Liver (tissue), 9 donors: ENCODE results near the gene BTAF1. TPM values are rescaled to one million over a fixed set of nuclear protein-coding genes. Genes with fewer than 3 reads are reported as not detected.

Experiments
- DNase-seq: peaks from one replicate; pipeline ENCODE4 v3.0.0-alpha.2; 2017; ENCODE audit warnings: low spot score
- H3K27ac ChIP-seq, 2 donors: one replicate each; pipeline ENCODE4 v1.7.0; 2013; ENCODE audit warnings: inconsistent platforms in 2 of 2, low read length in 2 of 2, control low read depth in 1 of 2, low read depth in 1 of 2, mild to moderate bottlenecking in 1 of 2
- H3K27me3 ChIP-seq, 4 donors: one replicate each; pipeline versions ENCODE4 v1.6.1 to v1.7.0; 2013; ENCODE audit warnings: low read length in 3 of 4, inconsistent platforms in 1 of 4, mild to moderate bottlenecking in 1 of 4, moderate library complexity in 1 of 4; ENCODE audit not compliant: control insufficient read depth in 4 of 4, insufficient read depth in 4 of 4
- H3K36me3 ChIP-seq, 4 donors: one replicate each; pipeline versions ENCODE4 v1.6.1 to v1.7.0; 2013; ENCODE audit warnings: low read length in 3 of 4, mild to moderate bottlenecking in 3 of 4, low read depth in 1 of 4, moderate library complexity in 1 of 4; ENCODE audit not compliant: control insufficient read depth in 4 of 4, insufficient read depth in 3 of 4
- H3K4me1 ChIP-seq, 4 donors: one replicate each; pipeline versions ENCODE4 v1.6.1 to v1.7.0; 2013; ENCODE audit warnings: low read length in 3 of 4, mild to moderate bottlenecking in 3 of 4, moderate library complexity in 1 of 4; ENCODE audit not compliant: control insufficient read depth in 4 of 4, insufficient read depth in 4 of 4
- H3K4me3 ChIP-seq, 3 donors: one replicate each; pipeline versions ENCODE4 v1.6.1 to v1.7.0; 2013; ENCODE audit warnings: low read length in 3 of 3, control low read depth in 1 of 3, low read depth in 1 of 3, mild to moderate bottlenecking in 1 of 3
- H3K9ac ChIP-seq, 2 donors: one replicate each; pipeline ENCODE4 v1.7.0; 2013; ENCODE audit warnings: low read length in 2 of 2, mild to moderate bottlenecking in 2 of 2, moderate library complexity in 2 of 2, control low read depth in 1 of 2, low read depth in 1 of 2
- H3K9me3 ChIP-seq, 4 donors: one replicate each; pipeline versions ENCODE4 v1.6.1 to v1.7.0; 2013; ENCODE audit warnings: low read length in 3 of 4; ENCODE audit not compliant: control insufficient read depth in 4 of 4
- EGR1 ChIP-seq, 2 donors: IDR thresholded peaks; 2 replicates each; pipeline ENCODE4 v1.6.1; 2016 to 2018; ENCODE audit warnings: antibody characterized with exemption in 2 of 2, low read depth in 2 of 2
- FOXA1 ChIP-seq: IDR thresholded peaks from 2 replicates; pipeline ENCODE4 v1.6.1; 2016; ENCODE audit warnings: antibody characterized with exemption
- FOXA2 ChIP-seq: IDR thresholded peaks from 2 replicates; pipeline ENCODE4 v1.6.1; 2016; ENCODE audit warnings: antibody characterized with exemption
- GABPA ChIP-seq, 2 donors: IDR thresholded peaks in 1 of 2; conservative IDR thresholded peaks in 1 of 2; 2 replicates each; pipeline ENCODE4 v1.6.1; 2016; ENCODE audit warnings: antibody characterized with exemption in 2 of 2, mild to moderate bottlenecking in 1 of 2, moderate library complexity in 1 of 2
- HNF4A ChIP-seq, 2 donors: conservative IDR thresholded peaks; 2 replicates each; pipeline ENCODE4 v1.6.1; 2016; ENCODE audit warnings: antibody characterized with exemption in 2 of 2, mild to moderate bottlenecking in 2 of 2
- HNF4G ChIP-seq: IDR thresholded peaks from 2 replicates; pipeline ENCODE4 v1.6.1; 2016; ENCODE audit warnings: antibody characterized with exemption
- NR2F2 ChIP-seq: IDR thresholded peaks from 2 replicates; pipeline ENCODE4 v1.6.1; 2016; ENCODE audit warnings: antibody characterized with exemption
- RAD21 ChIP-seq, 2 donors: IDR thresholded peaks; 2 replicates each; pipeline ENCODE4 v1.6.1; 2016; ENCODE audit warnings: antibody characterized with exemption in 2 of 2, mild to moderate bottlenecking in 2 of 2
- RXRA ChIP-seq, 2 donors: IDR thresholded peaks; 2 replicates each; pipeline ENCODE4 v1.6.1; 2017 to 2018; ENCODE audit warnings: antibody characterized with exemption in 2 of 2, mild to moderate bottlenecking in 1 of 2
- TAF1 ChIP-seq: conservative IDR thresholded peaks from 2 replicates; pipeline ENCODE4 v1.6.1; 2016; ENCODE audit warnings: antibody characterized with exemption, mild to moderate bottlenecking
- YY1 ChIP-seq: IDR thresholded peaks from 2 replicates; pipeline ENCODE4 v1.6.1; 2016; ENCODE audit warnings: antibody characterized with exemption, mild to moderate bottlenecking
- WGBS: extraction: QIAGEN DNeasy Blood & Tissue Kit; methylation state at CpG from one replicate; pipeline ENCODE4 v1.1.7; 2013; 5-methylcytosine and 5-hydroxymethylcytosine counted together
- polyA plus RNA-seq, 2 donors: library from polyadenylated mRNA; stranded (reverse) in 1 of 2; unstranded in 1 of 2; fragments of 200-250 nt in 1 of 2; fragments of >200 nt in 1 of 2; fragmentation: Nextera tagmentation in 1 of 2; extraction: Ambion mirVana in 1 of 2; gene quantifications; one replicate each; pipeline versions ENCODE4 v1.2.1 to v1.2.3, GENCODE V29; 2013 to 2015
- total RNA-seq, 2 donors: library from RNA; depleted of rRNA; stranded (reverse); fragments of >200 nt; gene quantifications; one replicate each; pipeline ENCODE4 v1.2.3, GENCODE V29; 2014
- TF ChIP-seq, protein P1 (sequence below): IDR thresholded peaks from 2 replicates; pipeline ENCODE4 v1.6.1; 2016; ENCODE audit warnings: antibody characterized with exemption
- TF ChIP-seq, protein P2 (sequence below): IDR thresholded peaks from 2 replicates; pipeline ENCODE4 v1.6.1; 2016; ENCODE audit warnings: antibody characterized with exemption, mild to moderate bottlenecking
- TF ChIP-seq, protein P3 (sequence below): fragments of 150-350 bp; IDR thresholded peaks from 2 replicates; pipeline ENCODE4 v1.5.1; 2017; ENCODE audit warnings: improper control_type of control experiment, low read depth, low read length; ENCODE audit not compliant: missing input control
- TF ChIP-seq, protein P4 (sequence below): IDR thresholded peaks from 2 replicates; pipeline ENCODE4 v1.6.1; 2016; ENCODE audit warnings: antibody characterized with exemption
- donor health status: healthy.
- donor health status: healthy.
- donor health status: healthy.
- donor health status: healthy.
- donor health status: healthy.

BTAF1 gene
- total and polyA plus RNA-seq, 4 donors, result 5.9 to 49.6 (median 18.0) TPM

DNA sequence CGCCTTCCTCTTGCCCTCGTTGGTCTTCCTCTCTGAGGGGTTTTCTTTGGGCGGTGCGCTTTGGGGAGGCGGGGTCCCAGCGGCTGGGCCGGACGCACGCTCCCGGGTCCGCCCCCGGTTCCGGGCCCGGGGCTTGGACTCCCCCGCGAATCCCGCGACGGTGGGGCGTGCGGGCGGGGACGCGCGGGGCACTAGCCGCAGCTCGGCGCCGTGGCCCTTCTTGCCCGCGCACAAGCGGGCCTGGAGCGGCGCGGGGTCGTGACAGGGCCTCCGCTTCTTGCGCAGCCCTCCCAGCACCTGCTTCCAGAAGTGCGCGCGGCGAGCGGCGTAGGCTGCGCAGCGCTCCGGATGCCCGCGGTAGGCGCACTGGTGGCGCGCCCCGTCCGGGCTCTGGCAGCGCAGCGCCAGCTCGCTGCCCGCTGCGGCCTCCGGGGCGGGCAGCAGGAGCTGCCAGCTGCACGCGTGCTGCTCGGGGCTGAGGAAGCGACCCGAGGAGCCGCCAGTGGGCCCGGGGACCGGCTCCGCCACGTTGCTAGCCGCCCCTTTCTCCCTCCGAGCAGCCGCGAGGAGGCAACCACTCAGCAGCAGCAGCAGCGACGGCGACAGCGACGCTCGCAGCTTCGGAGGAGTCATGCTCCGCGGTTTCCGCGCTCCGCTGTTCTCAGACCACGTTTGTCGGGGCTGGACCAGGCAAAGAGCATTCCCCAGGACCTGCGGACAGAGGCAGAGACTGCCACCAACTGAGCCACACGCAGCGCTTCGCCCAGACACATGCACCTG is 15.0 kb upstream of the BTAF1 start:
- H3K9me3 ChIP-seq, result no peaks in the 10 kb centered on the region
- peak overlapping the region; percentile 3 to 62 for H3K9ac ChIP-seq
- peak overlapping the region; percentile 71 to 92 (median 72) for H3K4me3 ChIP-seq
- no peak for TF ChIP-seq YY1
- TF ChIP-seq, protein P1, sequence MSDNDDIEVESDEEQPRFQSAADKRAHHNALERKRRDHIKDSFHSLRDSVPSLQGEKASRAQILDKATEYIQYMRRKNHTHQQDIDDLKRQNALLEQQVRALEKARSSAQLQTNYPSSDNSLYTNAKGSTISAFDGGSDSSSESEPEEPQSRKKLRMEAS, result peak; percentile 13
- TF ChIP-seq HNF4G, result no peak
- peak; percentile 28 to 57 for TF ChIP-seq RAD21 (IDR thresholded peaks at IDR 0.05)
- TF ChIP-seq, protein P2, sequence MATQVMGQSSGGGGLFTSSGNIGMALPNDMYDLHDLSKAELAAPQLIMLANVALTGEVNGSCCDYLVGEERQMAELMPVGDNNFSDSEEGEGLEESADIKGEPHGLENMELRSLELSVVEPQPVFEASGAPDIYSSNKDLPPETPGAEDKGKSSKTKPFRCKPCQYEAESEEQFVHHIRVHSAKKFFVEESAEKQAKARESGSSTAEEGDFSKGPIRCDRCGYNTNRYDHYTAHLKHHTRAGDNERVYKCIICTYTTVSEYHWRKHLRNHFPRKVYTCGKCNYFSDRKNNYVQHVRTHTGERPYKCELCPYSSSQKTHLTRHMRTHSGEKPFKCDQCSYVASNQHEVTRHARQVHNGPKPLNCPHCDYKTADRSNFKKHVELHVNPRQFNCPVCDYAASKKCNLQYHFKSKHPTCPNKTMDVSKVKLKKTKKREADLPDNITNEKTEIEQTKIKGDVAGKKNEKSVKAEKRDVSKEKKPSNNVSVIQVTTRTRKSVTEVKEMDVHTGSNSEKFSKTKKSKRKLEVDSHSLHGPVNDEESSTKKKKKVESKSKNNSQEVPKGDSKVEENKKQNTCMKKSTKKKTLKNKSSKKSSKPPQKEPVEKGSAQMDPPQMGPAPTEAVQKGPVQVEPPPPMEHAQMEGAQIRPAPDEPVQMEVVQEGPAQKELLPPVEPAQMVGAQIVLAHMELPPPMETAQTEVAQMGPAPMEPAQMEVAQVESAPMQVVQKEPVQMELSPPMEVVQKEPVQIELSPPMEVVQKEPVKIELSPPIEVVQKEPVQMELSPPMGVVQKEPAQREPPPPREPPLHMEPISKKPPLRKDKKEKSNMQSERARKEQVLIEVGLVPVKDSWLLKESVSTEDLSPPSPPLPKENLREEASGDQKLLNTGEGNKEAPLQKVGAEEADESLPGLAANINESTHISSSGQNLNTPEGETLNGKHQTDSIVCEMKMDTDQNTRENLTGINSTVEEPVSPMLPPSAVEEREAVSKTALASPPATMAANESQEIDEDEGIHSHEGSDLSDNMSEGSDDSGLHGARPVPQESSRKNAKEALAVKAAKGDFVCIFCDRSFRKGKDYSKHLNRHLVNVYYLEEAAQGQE, result peak; percentile 40
- peak; percentile 64 for DNase-seq
- WGBS, result under 1% methylated on average over 93 of the region's 93 CpGs
- H3K27me3 ChIP-seq, result no peaks in the 10 kb centered on the region
- peaks cover 0 to 16% (median 12%) of the 10 kb centered on the region in 4 donors for H3K4me1 ChIP-seq
- no peaks in the 10 kb centered on the region for H3K36me3 ChIP-seq
- peak overlapping the region; percentile 29 to 31 for H3K27ac ChIP-seq

DNA sequence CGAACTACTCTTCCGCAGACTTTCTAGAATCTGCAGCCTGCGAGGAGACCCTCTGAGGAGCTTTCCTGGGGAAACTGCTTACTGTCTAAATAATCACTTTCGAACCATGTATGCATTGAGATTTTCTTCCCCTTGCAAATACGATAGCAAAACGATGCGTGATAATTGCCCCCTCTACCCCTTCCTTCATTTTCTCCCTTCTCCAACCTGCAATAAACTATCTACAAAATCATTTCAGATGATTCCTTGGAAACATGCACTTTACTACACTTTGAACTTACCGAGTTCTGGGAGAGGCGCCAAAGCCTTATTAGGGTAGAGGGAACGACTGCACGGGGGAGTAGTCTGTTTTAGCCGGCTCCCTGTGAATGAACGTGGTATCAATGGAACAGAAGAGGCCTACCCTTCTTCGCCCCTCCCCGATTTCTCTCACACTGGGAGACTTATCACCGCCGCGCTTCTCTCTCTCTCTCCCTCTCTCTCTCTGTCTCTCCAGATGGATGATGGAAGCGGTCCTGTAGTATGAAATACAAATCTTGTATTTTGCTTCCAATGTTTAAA is 14.4 kb upstream of the BTAF1 start, which contains the start of gene FGFBP3:
Gene FGFBP3, minus strand, starts transcription at position 370 of the 561 bp plus-strand sequence. CDS start 517 bp downstream, outside the sequence.
- Histone ChIP-seq H3K27me3 (no peaks in the 10 kb centered on the region), H3K4me3 (peak within 1 kb of the TSS; percentile 71 to 92 (median 72)), H3K27ac (peak within 1 kb of the TSS; percentile 29 to 31), H3K4me1 (peaks cover 0 to 16% (median 12%) of the 10 kb centered on the region in 4 donors), H3K9ac (peak within 1 kb of the TSS; percentile 3 to 62), H3K36me3 (no peaks in the 10 kb centered on the region), H3K9me3 (no peaks in the 10 kb centered on the region)
- DNase-seq, result peak; percentile 41
- TF ChIP-seq, protein P1, result no peak
- under 1% methylated on average over 19 of the region's 19 CpGs for WGBS

DNA sequence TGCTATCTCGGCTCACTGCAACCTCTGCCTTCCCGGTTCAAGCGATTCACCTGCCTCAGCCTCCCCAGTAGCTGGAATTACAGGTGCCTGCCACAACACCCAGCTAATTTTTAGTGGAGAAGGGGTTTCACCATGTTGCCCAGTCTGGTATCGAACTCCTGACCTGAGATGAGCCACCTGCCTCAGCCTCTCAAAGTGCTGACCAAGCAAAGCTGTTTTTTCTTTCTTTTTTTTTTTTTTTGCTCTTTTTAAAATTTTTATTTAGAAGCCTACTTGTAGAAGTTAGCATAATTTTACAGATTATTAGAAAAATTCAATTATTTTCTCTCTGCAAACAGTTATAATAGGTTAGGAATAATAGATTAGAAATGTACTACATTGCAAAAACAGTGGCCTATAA is 13.1 kb upstream of the BTAF1 start:
- Histone ChIP-seq H3K9ac (no peak overlapping the region), H3K27me3 (no peaks in the 10 kb centered on the region), H3K4me3 (no peak overlapping the region), H3K27ac (no peak overlapping the region), H3K36me3 (no peaks in the 10 kb centered on the region), H3K9me3 (no peaks in the 10 kb centered on the region), H3K4me1 (peaks cover 0 to 16% (median 12%) of the 10 kb centered on the region in 4 donors)
- TF ChIP-seq, protein P1, result no peak
- no peak for TF ChIP-seq RAD21 (IDR thresholded peaks at IDR 0.05)
- TF ChIP-seq, protein P2, result no peak
- no peak for TF ChIP-seq TAF1
- no peak for TF ChIP-seq FOXA1
- TF ChIP-seq, protein P3, sequence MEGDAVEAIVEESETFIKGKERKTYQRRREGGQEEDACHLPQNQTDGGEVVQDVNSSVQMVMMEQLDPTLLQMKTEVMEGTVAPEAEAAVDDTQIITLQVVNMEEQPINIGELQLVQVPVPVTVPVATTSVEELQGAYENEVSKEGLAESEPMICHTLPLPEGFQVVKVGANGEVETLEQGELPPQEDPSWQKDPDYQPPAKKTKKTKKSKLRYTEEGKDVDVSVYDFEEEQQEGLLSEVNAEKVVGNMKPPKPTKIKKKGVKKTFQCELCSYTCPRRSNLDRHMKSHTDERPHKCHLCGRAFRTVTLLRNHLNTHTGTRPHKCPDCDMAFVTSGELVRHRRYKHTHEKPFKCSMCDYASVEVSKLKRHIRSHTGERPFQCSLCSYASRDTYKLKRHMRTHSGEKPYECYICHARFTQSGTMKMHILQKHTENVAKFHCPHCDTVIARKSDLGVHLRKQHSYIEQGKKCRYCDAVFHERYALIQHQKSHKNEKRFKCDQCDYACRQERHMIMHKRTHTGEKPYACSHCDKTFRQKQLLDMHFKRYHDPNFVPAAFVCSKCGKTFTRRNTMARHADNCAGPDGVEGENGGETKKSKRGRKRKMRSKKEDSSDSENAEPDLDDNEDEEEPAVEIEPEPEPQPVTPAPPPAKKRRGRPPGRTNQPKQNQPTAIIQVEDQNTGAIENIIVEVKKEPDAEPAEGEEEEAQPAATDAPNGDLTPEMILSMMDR, result no peak
- no peak for TF ChIP-seq NR2F2
- no peak for TF ChIP-seq GABPA (IDR thresholded peaks at IDR 0.05 in 1 of 2, conservative IDR thresholded peaks at IDR 0.05 in 1 of 2)
- TF ChIP-seq FOXA2, result no peak
- no peak for TF ChIP-seq EGR1 (IDR thresholded peaks at IDR 0.05; ENCODE audit: low read depth in 2 of 2)
- no peak for TF ChIP-seq HNF4A (conservative IDR thresholded peaks at IDR 0.05)
- TF ChIP-seq, protein P4, sequence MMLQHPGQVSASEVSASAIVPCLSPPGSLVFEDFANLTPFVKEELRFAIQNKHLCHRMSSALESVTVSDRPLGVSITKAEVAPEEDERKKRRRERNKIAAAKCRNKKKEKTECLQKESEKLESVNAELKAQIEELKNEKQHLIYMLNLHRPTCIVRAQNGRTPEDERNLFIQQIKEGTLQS, result no peak
- TF ChIP-seq YY1, result no peak
- TF ChIP-seq RXRA (IDR thresholded peaks at IDR 0.05), result no peak
- no peak for DNase-seq
- 85% methylated on average over 4 of the region's 4 CpGs for WGBS
